GM21619 (cell line): ENCODE results near the gene LHX3.

Source experiments
- ATAC-seq: cut with Tn5 transposase; IDR thresholded peaks from one replicate; pipeline ENCODE4 v1.9.1; 2021; ENCODE audit not compliant: unreplicated experiment

LHX3 gene

DNA sequence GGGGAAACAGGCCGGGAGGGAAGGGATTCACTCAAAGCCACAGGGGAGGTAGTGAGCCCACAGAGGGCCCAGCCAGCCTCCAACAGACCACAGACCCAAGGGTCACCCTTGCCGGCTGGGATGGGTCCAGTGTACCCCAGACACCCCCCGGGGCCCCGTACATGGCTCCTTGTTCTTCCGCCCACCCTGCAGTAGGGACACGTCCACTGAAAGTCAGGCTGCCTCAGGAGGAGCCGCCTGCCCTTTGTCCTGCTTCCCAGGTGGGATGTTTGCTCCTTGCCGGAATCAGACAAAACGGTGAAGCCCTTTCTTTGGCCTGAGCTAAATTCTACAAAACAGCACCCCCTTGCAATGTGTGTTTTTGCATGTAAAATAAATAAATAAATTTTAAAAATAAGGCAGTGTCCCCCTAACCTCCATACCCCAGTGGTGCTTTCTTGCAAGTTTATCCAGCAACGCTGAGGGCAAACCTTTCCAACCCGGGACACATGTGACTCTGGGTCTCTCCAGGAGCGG is 25.8 kb downstream of the LHX3 start:
- no peak for ATAC-seq

DNA sequence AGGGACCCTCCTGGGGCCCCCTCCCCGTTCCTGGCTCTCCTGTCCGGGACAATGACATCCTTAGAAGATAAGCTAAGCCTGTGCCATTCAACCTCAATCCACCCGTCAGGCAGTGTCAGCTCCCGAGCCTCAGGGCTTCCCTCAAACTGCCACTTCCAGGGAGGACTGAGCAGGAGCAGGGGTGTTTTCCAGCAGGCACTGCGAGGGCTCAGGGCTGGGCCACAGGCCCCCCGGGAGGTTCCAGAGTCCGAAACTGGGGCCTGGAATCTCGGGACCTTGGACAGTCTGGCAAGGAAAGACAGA is 26.2 kb downstream of the LHX3 start:
- no peak for ATAC-seq

DNA sequence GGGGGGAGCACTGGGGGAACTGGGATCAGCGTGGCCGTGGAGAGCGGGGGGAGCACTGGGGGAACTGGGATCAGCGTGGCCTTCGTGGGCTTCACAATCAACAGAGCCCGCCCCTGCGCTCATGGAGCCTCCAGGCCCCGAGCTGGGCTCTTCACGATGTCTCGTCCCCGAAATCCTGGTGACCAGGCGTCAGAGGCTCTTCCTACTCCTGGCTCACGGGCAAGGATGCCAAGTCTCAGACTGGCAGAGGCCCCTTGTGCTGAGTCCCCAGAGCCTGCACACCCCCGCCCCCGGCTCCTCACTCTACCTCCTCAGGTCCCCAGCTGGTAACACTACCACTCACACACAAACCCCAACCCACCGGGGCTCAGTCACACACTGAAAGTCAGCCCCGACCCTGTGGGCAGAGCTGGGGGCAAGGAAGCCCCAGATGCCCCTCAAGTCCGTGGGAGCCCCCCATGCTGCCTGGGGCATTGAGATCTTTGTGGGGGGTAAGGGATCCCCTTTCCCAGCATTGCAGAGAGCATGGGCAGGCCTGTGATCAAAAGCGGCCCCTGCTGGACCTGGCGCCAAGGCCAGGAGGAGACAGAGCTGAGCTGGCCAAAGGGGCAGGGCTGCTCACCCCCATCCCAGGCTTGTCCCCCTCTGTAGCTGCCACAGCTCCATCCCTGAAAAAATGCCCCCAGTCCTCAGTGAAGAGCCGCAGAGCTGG is 26.7 kb downstream of the LHX3 start:
- ATAC-seq = no peak

DNA sequence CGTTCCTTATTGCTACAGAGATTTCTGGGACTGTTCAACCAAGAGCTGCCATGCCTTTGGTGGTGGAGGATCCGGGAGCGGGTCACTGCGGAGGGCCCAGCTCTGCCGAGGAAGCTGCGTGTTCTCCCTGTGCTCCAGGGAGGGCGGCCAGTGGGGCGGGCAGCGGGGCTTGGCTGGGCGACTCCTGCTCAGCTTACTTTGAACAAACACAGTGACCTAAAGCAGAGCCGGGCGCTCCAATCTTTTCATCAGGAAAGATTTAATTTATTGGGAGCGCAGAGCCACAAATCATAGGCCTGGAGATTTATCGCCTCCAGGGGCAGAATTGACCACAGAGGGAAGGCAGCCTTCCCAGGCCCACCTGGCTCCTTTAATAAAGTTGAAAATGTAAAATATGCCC is 27.7 kb downstream of the LHX3 start:
- ATAC-seq = no peak

- ATAC-seq = no peak
Measured at GRCh38 chr9:136175616-136176197, 29.2 kb downstream of the LHX3 start.

DNA sequence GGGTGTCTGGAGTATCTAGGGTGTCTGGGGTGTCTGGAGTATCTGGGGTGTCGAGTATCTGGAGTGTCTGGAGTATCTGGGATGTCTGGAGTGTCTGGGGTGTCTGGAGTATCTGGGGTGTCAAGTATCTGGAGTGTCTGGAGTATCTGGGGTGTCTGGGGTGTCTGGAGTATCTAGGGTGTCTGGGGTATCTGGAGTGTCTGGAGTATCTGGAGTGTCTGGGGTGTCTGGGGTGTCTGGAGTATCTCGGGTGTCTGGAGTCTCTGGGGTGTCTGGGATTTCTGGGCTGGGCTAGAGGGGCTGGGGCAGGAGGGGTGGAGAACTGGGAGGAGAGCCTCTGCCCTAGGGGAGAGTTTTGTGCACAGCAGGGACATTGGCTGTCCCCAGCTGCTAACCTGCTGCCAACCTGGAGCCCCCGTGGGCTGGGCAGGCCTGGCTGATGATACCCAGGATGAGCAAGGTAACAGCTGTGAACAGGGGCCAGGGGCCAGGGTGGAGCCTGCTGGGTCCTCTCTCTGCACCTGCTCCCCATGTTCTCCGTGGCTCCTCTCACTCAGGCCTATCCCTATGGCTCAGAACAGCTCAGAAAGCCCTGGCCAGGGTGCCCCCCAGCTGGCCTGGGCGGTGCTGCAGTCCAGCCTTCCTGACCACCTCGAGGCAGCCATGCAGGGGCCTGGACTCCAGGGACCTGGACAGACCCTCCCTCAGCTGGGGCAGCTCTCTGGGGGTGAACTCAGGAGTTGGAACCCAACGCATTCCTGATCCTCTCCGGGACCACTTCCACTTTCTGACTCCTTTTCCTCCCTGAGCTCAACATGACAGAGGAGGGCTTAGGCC is 29.9 kb downstream of the LHX3 start:
- ATAC-seq = no peak

- no peak for ATAC-seq
Measured at GRCh38 chr9:136173648-136174290, 31.2 kb downstream of the LHX3 start.

DNA sequence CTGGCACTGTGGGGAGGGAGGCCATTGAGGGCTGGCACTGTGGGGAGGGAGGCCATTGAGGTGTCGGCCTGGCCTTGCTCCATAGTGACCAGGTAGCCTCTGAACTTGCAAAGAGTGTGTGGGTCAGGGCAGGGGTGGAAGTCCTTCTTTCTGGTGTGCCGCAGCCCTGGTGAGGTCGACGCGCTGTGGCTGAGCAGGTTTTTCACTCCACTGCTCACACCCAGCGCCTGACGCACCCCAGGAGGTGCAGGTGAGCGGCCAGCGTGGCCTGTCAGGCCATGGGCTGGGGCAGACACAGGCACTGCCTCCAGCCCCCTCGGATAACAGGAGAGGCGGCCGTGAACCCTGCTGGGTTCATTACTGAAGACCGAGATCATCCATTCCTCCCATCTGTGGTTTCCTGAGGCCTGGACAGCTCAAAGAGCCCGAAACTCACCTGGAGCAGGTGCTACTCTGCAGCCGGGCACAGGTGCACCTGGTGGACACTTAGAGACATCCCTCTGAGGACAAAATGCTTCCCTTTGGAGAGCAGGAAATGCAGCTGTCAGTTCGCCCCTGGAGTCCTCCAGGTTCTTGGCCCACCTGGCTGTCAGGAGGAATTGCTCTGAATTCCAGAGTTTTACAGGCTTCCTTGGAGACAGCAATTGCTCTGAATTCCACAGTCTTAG is 32.4 kb downstream of the LHX3 start:
- no peak for ATAC-seq

GRCh38 chr9:136171801-136172411 is 33.0 kb downstream of the LHX3 start:
- ATAC-seq = no peak

GRCh38 chr9:136171009-136171800 is 33.7 kb downstream of the LHX3 start:
- no peak for ATAC-seq

DNA sequence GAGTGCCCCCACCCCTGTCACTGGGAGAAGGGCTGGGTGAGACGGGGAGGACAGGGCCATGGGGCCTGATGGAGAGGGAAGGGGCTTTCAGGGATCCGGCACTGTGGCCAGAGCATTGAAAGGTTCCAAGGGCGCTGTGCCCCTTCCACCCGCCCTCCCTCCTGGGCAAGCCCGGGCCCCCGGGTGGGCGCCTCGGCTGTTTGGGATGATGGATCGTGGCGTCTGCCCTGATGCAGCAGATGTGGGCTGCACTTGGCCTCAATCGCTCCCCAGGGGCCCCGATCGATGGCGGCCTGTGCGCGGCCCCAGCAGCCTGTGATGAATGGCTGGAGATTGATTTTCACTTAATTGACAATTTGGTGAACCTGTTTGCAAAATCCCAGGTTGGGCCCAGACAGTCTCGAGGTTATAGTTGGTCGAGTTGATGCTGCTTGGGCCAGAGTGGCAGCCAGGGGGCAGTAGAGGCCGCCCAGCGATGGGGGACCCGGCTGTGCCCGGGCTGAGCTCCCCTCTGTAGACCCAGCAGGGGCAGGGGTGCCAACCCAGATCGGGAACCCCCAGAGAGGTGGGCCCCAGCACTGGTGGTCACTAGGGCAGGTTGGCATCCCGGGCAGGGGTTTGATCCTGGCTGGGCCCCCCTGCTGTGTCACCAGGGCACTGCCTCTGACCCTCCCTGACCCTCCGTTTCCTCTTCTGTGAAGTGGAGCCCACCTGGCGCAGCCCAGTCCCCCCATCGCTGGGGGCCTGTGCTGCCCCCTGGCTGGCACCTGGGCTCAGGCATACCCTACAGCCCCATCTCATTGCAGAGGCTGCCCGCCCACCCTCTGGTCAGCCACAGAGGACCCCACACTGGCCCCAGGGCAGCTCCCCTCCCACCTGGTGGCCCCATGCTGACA is 34.7 kb downstream of the LHX3 start:
- ATAC-seq = no peak

GRCh38 chr9:136169495-136169894 is 35.4 kb downstream of the LHX3 start:
- ATAC-seq = no peak

GRCh38 chr9:136163248-136163850 is 41.6 kb downstream of the LHX3 start:
- ATAC-seq = no peak

DNA sequence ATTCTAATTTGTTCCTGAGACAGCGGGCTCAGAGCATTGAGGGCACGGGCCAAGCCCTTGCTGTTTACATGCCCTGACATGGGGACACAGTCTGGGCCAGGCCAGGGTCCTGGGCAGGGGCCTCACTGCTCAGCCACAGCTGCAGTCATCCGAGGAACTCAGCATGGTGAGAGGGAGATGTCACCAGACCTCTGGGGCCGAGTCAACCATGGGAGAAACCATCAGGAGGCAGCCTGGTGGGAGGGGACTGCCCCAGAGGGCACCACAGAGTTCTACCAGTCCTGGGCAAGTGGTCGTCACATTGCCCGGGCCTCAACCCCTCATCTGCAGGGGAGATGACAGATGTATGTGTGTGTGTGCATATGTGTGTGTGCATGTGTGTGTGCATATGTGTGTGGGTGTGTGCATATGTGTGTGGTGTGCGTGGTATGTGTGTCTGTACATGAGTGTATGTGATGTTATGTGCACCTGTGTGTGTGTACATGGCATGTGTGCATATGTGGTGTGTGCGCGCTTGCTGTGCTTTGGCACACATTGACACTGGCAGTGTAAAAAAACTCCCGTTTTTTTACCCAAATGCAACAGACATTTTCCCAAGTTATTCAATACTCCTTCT is 43.8 kb downstream of the LHX3 start:
- no peak for ATAC-seq

DNA sequence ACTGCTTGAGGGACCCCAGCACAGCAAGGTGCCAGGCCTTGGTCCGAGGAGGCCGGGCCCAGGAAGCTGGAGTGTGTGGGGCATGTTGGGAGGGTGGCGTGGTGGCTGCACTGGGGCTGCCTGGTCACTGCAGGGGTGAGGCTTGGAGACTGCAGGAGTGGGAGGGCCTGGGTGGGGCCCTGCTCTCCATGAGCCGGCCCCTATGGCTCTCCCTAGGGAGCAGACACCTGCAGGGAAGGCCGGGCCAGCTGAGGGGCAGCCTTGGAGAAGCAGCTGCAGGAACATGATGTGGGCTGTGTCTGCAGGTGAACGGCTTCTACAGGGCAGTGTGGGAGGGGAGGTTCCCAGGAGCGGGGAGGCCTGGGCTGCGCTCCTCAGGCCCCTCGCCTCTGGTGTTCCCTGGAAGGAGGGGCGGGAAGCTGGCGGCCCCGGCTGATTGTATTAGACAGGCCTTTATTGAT is 44.5 kb downstream of the LHX3 start:
- ATAC-seq = no peak

- ATAC-seq = no peak
Measured at GRCh38 chr9:136159851-136160250, 45.1 kb downstream of the LHX3 start.

DNA sequence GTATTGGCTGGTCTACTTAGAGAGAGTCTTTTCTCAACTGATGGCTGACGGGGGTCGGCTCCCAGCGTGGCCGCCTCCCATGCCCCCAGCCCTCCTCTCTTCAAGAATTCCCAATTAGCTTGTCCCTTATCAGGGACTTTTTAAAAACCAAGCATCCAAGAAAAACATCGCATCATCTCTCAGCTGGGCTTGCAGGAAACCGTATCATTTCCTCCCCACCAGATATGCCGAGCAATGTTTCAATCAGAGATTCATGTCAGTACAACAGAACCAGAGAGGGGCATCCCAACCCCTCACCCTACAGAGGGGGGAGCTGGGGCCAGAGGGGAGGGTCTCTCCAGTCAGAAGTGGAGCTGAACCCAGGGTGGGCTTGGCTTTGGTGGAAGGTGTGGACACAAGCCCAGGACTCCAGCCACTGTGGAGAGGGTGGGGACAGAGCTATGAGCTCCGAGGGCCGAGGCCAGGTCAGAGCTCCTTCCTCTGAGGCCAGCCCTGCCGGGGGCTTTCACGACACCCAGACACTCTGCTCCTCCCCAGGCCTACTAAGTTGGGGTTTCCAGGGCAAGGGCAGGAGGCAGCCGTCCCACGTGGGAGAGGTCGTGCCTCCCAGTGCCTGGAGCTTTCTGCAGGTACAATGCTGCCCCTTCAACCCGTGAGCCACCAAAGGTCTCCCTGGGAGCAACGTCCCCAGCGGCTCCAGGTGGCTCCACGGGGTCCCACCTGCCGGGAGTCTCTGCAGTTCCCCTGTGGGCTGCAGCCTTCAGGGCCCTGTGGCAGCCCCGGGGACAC is 47.3 kb downstream of the LHX3 start:
- ATAC-seq = no peak
